Skeletal muscle satellite cell (primary cell): ENCODE results near the gene JAKMIP3.

Experiments used
- H3K27me3 ChIP-seq: 2 replicates; pipeline ENCODE4 v1.7.0; 2013; ENCODE audit warnings: low read length; ENCODE audit not compliant: control insufficient read depth, insufficient read depth
- H3K36me3 ChIP-seq: 2 replicates; pipeline ENCODE4 v1.7.0; 2013; ENCODE audit warnings: mild to moderate bottlenecking, control low read depth, low read length; ENCODE audit not compliant: insufficient read depth
- H3K4me1 ChIP-seq: 2 replicates; pipeline ENCODE4 v1.7.0; 2013; ENCODE audit warnings: low read length; ENCODE audit not compliant: control insufficient read depth, insufficient read depth
- H3K4me2 ChIP-seq: 2 replicates; pipeline ENCODE4 v1.7.0; 2013; ENCODE audit warnings: mild to moderate bottlenecking, low read length
- H3K4me3 ChIP-seq: 2 replicates; pipeline ENCODE4 v1.7.0; 2013; ENCODE audit warnings: low read length
- H3K9ac ChIP-seq: 2 replicates; pipeline ENCODE4 v1.7.0; 2013; ENCODE audit warnings: mild to moderate bottlenecking, low read depth, low read length, moderate library complexity
- H3K9me3 ChIP-seq: replicated peaks from 2 replicates; pipeline ENCODE4 v1.7.0; 2013; ENCODE audit warnings: mild to moderate bottlenecking, control low read depth, low read length

JAKMIP3 gene

GRCh38 chr10:132110713-132111112 lies 45.0 kb downstream of the JAKMIP3 start:
- no peaks in the 10 kb centered on the region for H3K36me3 ChIP-seq
- no peak overlapping the region for H3K4me3 ChIP-seq
- H3K9me3 ChIP-seq: no peaks in the 10 kb centered on the region
- H3K4me2 ChIP-seq: no peak overlapping the region
- no peak overlapping the region for H3K9ac ChIP-seq
- no peaks in the 10 kb centered on the region for H3K27me3 ChIP-seq
- no peaks in the 10 kb centered on the region for H3K4me1 ChIP-seq

GRCh38 chr10:132111121-132111731 lies 45.5 kb downstream of the JAKMIP3 start:
- Histone ChIP-seq H3K9ac (no peak overlapping the region), H3K36me3 (no peaks in the 10 kb centered on the region), H3K27me3 (no peaks in the 10 kb centered on the region), H3K4me1 (no peaks in the 10 kb centered on the region), H3K9me3 (no peaks in the 10 kb centered on the region), H3K4me3 (no peak overlapping the region), H3K4me2 (no peak overlapping the region)

GRCh38 chr10:132111871-132112341 lies 46.2 kb downstream of the JAKMIP3 start:
- Histone ChIP-seq H3K9ac (no peak overlapping the region), H3K9me3 (no peaks in the 10 kb centered on the region), H3K36me3 (no peaks in the 10 kb centered on the region), H3K4me2 (no peak overlapping the region), H3K4me3 (no peak overlapping the region), H3K4me1 (no peaks in the 10 kb centered on the region), H3K27me3 (no peaks in the 10 kb centered on the region)

- Histone ChIP-seq H3K36me3 (no peaks in the 10 kb centered on the region), H3K4me3 (no peak overlapping the region), H3K9me3 (no peaks in the 10 kb centered on the region), H3K27me3 (no peaks in the 10 kb centered on the region), H3K4me2 (no peak overlapping the region), H3K9ac (no peak overlapping the region), H3K4me1 (no peaks in the 10 kb centered on the region)
Observed at GRCh38 chr10:132112611-132113010, 46.9 kb downstream of the JAKMIP3 start.

GRCh38 chr10:132113206-132113605 lies 47.5 kb downstream of the JAKMIP3 start:
- H3K4me1 ChIP-seq: no peaks in the 10 kb centered on the region
- no peaks in the 10 kb centered on the region for H3K27me3 ChIP-seq

GRCh38 chr10:132113766-132114365 lies 48.1 kb downstream of the JAKMIP3 start:
- no peaks in the 10 kb centered on the region for H3K9me3 ChIP-seq
- H3K36me3 ChIP-seq: no peaks in the 10 kb centered on the region
- no peak overlapping the region for H3K4me2 ChIP-seq
- H3K4me1 ChIP-seq: no peaks in the 10 kb centered on the region
- no peaks in the 10 kb centered on the region for H3K27me3 ChIP-seq
- no peak overlapping the region for H3K9ac ChIP-seq
- no peak overlapping the region for H3K4me3 ChIP-seq

More at GRCh38 chr10:132113206-132113605, 47.5 kb downstream of the JAKMIP3 start:
- Histone ChIP-seq H3K36me3 (no peaks in the 10 kb centered on the region), H3K4me3 (no peak overlapping the region), H3K9ac (no peak overlapping the region), H3K4me2 (no peak overlapping the region), H3K9me3 (no peaks in the 10 kb centered on the region)

- Histone ChIP-seq H3K9ac (no peak overlapping the region), H3K4me3 (no peak overlapping the region), H3K27me3 (no peaks in the 10 kb centered on the region), H3K4me2 (no peak overlapping the region), H3K4me1 (no peaks in the 10 kb centered on the region), H3K9me3 (no peaks in the 10 kb centered on the region), H3K36me3 (no peaks in the 10 kb centered on the region)
Observed at GRCh38 chr10:132114953-132115520, 49.3 kb downstream of the JAKMIP3 start.
